Caco-2 (cell line): ENCODE data around the gene PROZ. TPM values are rescaled to one million over a fixed set of nuclear protein-coding genes. Genes with fewer than 3 reads are reported as not detected.

Source experiments
- BruUV-seq: library from RNA; stranded (reverse); fragments of 400-500 nt; replicated peaks from 2 replicates; lab custom pipeline; 2021; lab: Mats Ljungman, UMichigan
- CTCF ChIA-PET: fragments of 300-600 bp; sonication (Branson Sonifier 250); formaldehyde crosslinking; loops from one replicate; lab custom pipeline; 2022; ENCODE audit warnings: antibody characterized with exemption; lab: Charles Lee
- POLR2A ChIA-PET: fragments of 300-600 bp; sonication (Branson Sonifier 250); formaldehyde crosslinking; loops from one replicate; lab custom pipeline; 2022; ENCODE audit warnings: antibody characterized with exemption; lab: Charles Lee
- DNase-seq, 2 experiments: peaks; one replicate each; pipeline versions ENCODE4 v3.0.0 to v3.0.0-alpha.2; 2020 to 2022
- H3K27me3 ChIP-seq: replicated peaks from 2 replicates; pipeline ENCODE4 v1.6.0; 2011; ENCODE audit warnings: low read length; ENCODE audit not compliant: control insufficient read depth, insufficient read depth
- H3K36me3 ChIP-seq: 2 replicates; pipeline ENCODE4 v1.5.1; 2011; ENCODE audit warnings: low read length; ENCODE audit not compliant: control insufficient read depth, insufficient read depth
- H3K4me1 ChIP-seq: fragments of 250-450 bp; sonication (Bioruptor Pico); 2 replicates; pipeline ENCODE4 v1.5.1; 2020; ENCODE audit warnings: mild to moderate bottlenecking
- H3K4me3 ChIP-seq: 2 replicates; pipeline ENCODE4 v1.5.1; 2011; ENCODE audit warnings: low read depth, mild to moderate bottlenecking, control low read depth, low read length
- H3K9me3 ChIP-seq: fragments of 250-450 bp; sonication (Bioruptor Pico); 2 replicates; pipeline ENCODE4 v1.5.1; 2020; ENCODE audit warnings: mild to moderate bottlenecking, moderate library complexity
- H3K27ac Mint-ChIP-seq: one replicate; pipeline ENCODE4 v1.8.0; 2022; ENCODE audit warnings: mixed read lengths; ENCODE audit not compliant: unreplicated experiment
- H3K27me3 Mint-ChIP-seq: one replicate; pipeline ENCODE4 v1.8.0; 2022; ENCODE audit warnings: mixed read lengths; ENCODE audit not compliant: insufficient read depth, unreplicated experiment
- H3K36me3 Mint-ChIP-seq: one replicate; pipeline ENCODE4 v1.8.0; 2022; ENCODE audit warnings: mild to moderate bottlenecking, mixed read lengths; ENCODE audit not compliant: insufficient read depth, unreplicated experiment
- H3K4me1 Mint-ChIP-seq: one replicate; pipeline ENCODE4 v1.8.0; 2022; ENCODE audit warnings: low read depth, mixed read lengths; ENCODE audit not compliant: unreplicated experiment
- H3K4me3 Mint-ChIP-seq: one replicate; pipeline ENCODE4 v1.8.0; 2022; ENCODE audit warnings: mild to moderate bottlenecking, moderate library complexity, mixed read lengths; ENCODE audit not compliant: unreplicated experiment
- H3K9me3 Mint-ChIP-seq: one replicate; pipeline ENCODE4 v1.8.0; 2022; ENCODE audit warnings: mixed read lengths; ENCODE audit not compliant: unreplicated experiment
- intact Hi-C: fragments of 100-400 bp; cut with micrococcal nuclease; formaldehyde crosslinking; loops from one replicate; pipeline ENCODE4 v1.10.0; 2022; ENCODE audit not compliant: unreplicated experiment
- total RNA-seq: library from RNA; stranded (reverse); gene quantifications from 2 replicates; pipeline ENCODE4 v1.2.3, GENCODE V29; 2022
- TF ChIP-seq, protein P1 (sequence below), 2 experiments: fragments of 200-600 bp in 1 of 2; IDR thresholded peaks; 1 replicate in 1 of 2; 2 replicates in 1 of 2; pipeline versions ENCODE4 v1.5.1 to v1.8.0; 2011 to 2022; ENCODE audit warnings: antibody characterized with exemption in 1 of 2, control low read depth in 1 of 2, inconsistent platforms in 1 of 2, low read depth in 1 of 2, low read length in 1 of 2, mild to moderate bottlenecking in 1 of 2, moderate library complexity in 1 of 2; ENCODE audit not compliant: insufficient read depth in 1 of 2, severe bottlenecking in 1 of 2, unreplicated experiment in 1 of 2

PROZ gene
- total RNA-seq, 1 experiment from 2014 or later, result not detected

DNA sequence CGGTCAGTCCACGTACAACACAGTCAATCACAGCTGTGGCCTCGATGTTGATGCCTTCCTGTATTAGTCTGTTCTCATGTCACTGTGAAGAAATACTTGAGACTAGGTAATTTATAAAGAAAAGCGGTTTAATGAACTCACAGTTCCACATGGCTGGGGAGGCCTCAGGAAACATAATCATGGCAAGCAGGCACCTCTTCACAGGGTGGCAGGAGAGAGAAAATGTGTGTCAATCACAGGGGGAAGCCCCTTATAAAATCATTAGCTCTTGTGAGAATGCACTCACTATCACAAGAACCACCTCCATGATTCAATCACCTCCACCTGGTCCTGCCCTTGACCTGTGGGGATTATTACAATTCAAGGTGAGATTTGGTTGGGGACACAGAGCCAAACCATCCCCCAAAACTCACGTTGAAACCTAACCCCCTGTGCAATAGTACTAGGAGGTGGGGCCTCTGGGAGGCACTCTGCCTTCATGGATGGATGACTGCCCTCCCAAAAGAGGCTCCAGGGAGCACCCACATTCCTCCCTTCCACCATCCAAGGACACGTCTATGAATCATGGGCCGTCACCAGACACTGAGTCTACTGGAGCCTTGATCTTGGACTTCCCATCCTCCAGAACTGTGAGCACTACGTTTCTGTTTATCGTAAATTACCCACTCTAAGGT lies 2.3 kb upstream of the PROZ start:
- ChIA-PET POLR2A (no interaction called here), CTCF (no interaction called here)
- peaks cover 9% of the 10 kb centered on the region for H3K9me3 Mint-ChIP-seq
- TF ChIP-seq, protein P1, sequence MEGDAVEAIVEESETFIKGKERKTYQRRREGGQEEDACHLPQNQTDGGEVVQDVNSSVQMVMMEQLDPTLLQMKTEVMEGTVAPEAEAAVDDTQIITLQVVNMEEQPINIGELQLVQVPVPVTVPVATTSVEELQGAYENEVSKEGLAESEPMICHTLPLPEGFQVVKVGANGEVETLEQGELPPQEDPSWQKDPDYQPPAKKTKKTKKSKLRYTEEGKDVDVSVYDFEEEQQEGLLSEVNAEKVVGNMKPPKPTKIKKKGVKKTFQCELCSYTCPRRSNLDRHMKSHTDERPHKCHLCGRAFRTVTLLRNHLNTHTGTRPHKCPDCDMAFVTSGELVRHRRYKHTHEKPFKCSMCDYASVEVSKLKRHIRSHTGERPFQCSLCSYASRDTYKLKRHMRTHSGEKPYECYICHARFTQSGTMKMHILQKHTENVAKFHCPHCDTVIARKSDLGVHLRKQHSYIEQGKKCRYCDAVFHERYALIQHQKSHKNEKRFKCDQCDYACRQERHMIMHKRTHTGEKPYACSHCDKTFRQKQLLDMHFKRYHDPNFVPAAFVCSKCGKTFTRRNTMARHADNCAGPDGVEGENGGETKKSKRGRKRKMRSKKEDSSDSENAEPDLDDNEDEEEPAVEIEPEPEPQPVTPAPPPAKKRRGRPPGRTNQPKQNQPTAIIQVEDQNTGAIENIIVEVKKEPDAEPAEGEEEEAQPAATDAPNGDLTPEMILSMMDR (IDR thresholded peaks at IDR 0.05; ENCODE audit: insufficient read depth in 1 of 2, low read depth in 1 of 2, low read length in 1 of 2, severe bottlenecking in 1 of 2, unreplicated experiment in 1 of 2), result no peak
- Histone ChIP-seq H3K9me3 (0 out of 2 replicates have a peak, but pooled peaks cover 2% of the 10 kb centered on the region), H3K4me3 (no peak overlapping the region), H3K4me1 (peaks cover 21% of the 10 kb centered on the region), H3K27me3 (no peaks in the 10 kb centered on the region), H3K36me3 (no peaks in the 10 kb centered on the region)
- no peak overlapping the region for H3K4me3 Mint-ChIP-seq
- peaks cover 7% of the 10 kb centered on the region for H3K36me3 Mint-ChIP-seq
- intact Hi-C loops, result no loop called here
- no TSS peak for BruUV-seq
- H3K27me3 Mint-ChIP-seq, result peaks cover under 1% of the 10 kb centered on the region
- no peak for DNase-seq
- H3K27ac Mint-ChIP-seq, result no peak overlapping the region
- peaks cover 25% of the 10 kb centered on the region for H3K4me1 Mint-ChIP-seq

DNA sequence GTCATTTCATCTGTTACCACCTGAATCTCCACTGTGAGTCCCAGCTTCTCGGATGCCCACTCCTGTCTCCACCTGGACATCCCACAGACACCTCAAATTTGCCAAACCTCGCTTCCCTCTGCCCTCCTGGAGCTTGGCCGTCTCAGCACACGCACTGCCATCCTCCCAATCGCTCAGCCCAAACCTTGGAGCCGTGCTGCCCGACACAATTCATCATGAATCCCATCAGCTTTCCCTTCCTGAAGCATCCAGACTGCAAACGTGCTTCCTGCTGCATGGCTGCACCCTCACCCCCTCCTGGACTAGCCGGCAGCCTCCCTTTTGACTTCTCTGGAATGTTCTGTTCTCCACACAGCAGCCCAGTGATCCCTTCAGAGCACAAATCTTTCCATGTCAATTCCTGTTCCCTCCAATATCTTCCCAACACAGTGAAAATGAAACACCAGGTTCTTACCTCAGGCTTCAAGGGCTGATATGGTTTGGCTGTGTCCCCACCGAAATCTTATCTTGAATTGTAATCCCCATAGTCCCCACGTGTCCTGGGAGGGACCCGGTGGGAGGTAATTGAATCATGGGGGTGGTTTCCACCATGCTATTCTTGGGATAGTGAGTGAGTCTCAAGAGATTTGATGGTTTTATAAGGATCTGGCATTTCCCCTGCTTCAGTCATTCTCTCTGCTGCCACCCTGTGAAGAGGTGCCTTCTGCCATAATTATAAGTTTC lies 1.1 kb upstream of the PROZ start:
- H3K4me1 Mint-ChIP-seq, result peaks cover 26% of the 10 kb centered on the region
- no TSS peak for BruUV-seq
- H3K27me3 Mint-ChIP-seq, result peaks cover 4% of the 10 kb centered on the region
- intact Hi-C loops, result no loop called here
- H3K4me3 Mint-ChIP-seq, result no peak overlapping the region
- H3K9me3 ChIP-seq, result 0 out of 2 replicates have a peak, but pooled peaks cover 2% of the 10 kb centered on the region
- POLR2A ChIA-PET, result no interaction called here
- no peak for DNase-seq
- H3K27ac Mint-ChIP-seq, result no peak overlapping the region
- TF ChIP-seq, protein P1 (IDR thresholded peaks at IDR 0.05; ENCODE audit: insufficient read depth in 1 of 2, low read depth in 1 of 2, low read length in 1 of 2, severe bottlenecking in 1 of 2, unreplicated experiment in 1 of 2), result no peak
- no peak overlapping the region for H3K4me3 ChIP-seq
- peaks cover 9% of the 10 kb centered on the region for H3K9me3 Mint-ChIP-seq
- H3K36me3 ChIP-seq, result no peaks in the 10 kb centered on the region
- CTCF ChIA-PET, result no interaction called here
- H3K4me1 ChIP-seq, result peaks cover 21% of the 10 kb centered on the region
- peaks cover 12% of the 10 kb centered on the region for H3K36me3 Mint-ChIP-seq
- no peaks in the 10 kb centered on the region for H3K27me3 ChIP-seq

DNA sequence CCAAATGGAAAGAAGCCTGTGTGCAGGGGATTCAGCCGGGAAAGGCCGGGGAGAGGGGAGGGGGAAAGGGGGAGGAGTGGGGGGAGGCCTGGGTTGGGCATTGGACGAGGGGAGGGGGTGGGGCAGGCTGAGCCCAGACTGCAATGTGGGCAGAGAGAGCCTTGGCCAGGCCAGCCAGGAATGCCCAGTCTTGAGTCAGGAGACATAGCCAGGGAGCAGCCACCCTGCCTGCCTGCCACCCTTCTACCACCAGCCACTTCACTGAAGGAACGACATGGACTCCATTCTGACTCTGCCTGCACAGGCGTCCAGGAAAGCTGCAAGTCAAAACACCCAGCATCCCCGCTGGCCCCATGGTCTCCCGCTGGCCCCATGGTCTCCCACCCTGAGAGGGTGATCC lies 498 bp downstream of the PROZ start:
- H3K27ac Mint-ChIP-seq, result no peak overlapping the region
- peaks cover 12% of the 10 kb centered on the region for H3K27me3 Mint-ChIP-seq
- intact Hi-C loops, result no loop called here
- H3K4me3 ChIP-seq, result no peak overlapping the region
- no peak overlapping the region for H3K4me3 Mint-ChIP-seq
- TF ChIP-seq, protein P1 (IDR thresholded peaks at IDR 0.05; ENCODE audit: insufficient read depth in 1 of 2, low read depth in 1 of 2, low read length in 1 of 2, severe bottlenecking in 1 of 2, unreplicated experiment in 1 of 2), result no peak
- BruUV-seq, result no TSS peak
- DNase-seq, result no peak
- 0 out of 2 replicates have a peak, but pooled peaks cover 2% of the 10 kb centered on the region for H3K9me3 ChIP-seq
- H3K9me3 Mint-ChIP-seq, result peaks cover 9% of the 10 kb centered on the region
- ChIA-PET POLR2A (no interaction called here), CTCF (no interaction called here)
- peaks cover 11% of the 10 kb centered on the region for H3K4me1 ChIP-seq
- no peaks in the 10 kb centered on the region for H3K36me3 ChIP-seq
- H3K36me3 Mint-ChIP-seq, result peaks cover 12% of the 10 kb centered on the region
- H3K4me1 Mint-ChIP-seq, result peaks cover 20% of the 10 kb centered on the region
- no peaks in the 10 kb centered on the region for H3K27me3 ChIP-seq
